Endothelial cell of umbilical vein (primary cell): Measurements from ENCODE around the gene MRGPRD. TPM values are rescaled to one million over a fixed set of nuclear protein-coding genes. Genes with fewer than 3 reads are reported as not detected.

Source experiments
- BruUV-seq: library from RNA; stranded (reverse); fragments of 400-500 nt; replicated peaks from 2 replicates; lab custom pipeline; 2021; lab: Mats Ljungman, UMichigan
- CTCF ChIA-PET: fragments of 300-600, 350-600 bp; sonication (Branson Sonifier 250); formaldehyde crosslinking; loops from one replicate; lab custom pipeline; 2021; ENCODE audit warnings: antibody characterized with exemption, inconsistent platforms; lab: Charles Lee
- POLR2A ChIA-PET: fragments of 300-600, 350-600 bp; sonication (Branson Sonifier 250); formaldehyde crosslinking; loops from one replicate; lab custom pipeline; 2021; ENCODE audit warnings: antibody characterized with exemption, inconsistent platforms; lab: Charles Lee
- DNase-seq: peaks from one replicate; pipeline ENCODE4 v3.0.0-alpha.2; 2011; ENCODE audit warnings: low read depth, low spot score
- FAIRE-seq: peaks from 2 replicates; lab custom pipeline; 2011; peaks lifted over from hg19 to GRCh38; lab: Jason Lieb, UNC
- H2AFZ ChIP-seq: 2 replicates; pipeline ENCODE4 v1.6.0; 2012; ENCODE audit warnings: low read depth, low read length, control low read depth, inconsistent platforms
- H3K27ac ChIP-seq: 2 replicates; pipeline ENCODE4 v1.5.1; 2011; ENCODE audit warnings: low read depth, mild to moderate bottlenecking, control low read depth, low read length, moderate library complexity; ENCODE audit not compliant: insufficient read depth
- H3K27me3 ChIP-seq, 2 experiments: 2 replicates each; pipeline versions ENCODE4 v1.6.0 to v1.6.1; 2011; ENCODE audit warnings: low read length in 2 of 2, mixed read lengths in 1 of 2; ENCODE audit not compliant: control insufficient read depth in 2 of 2, insufficient read depth in 2 of 2
- H3K36me3 ChIP-seq, 2 experiments: 2 replicates in 1 of 2; 3 replicates in 1 of 2; pipeline ENCODE4 v1.5.1; 2011; ENCODE audit warnings: low read length in 2 of 2, mild to moderate bottlenecking in 1 of 2, moderate library complexity in 1 of 2; ENCODE audit not compliant: control insufficient read depth in 2 of 2, insufficient read depth in 2 of 2; ENCODE audit errors: extremely low read depth in 1 of 2
- H3K4me1 ChIP-seq: 3 replicates; pipeline ENCODE4 v1.5.1; 2011; ENCODE audit warnings: mild to moderate bottlenecking, low read length; ENCODE audit not compliant: control insufficient read depth, insufficient read depth; ENCODE audit errors: extremely low read depth
- H3K4me2 ChIP-seq: 2 replicates; pipeline ENCODE4 v1.6.1; 2011; ENCODE audit warnings: low read length, control low read depth, mixed read lengths; ENCODE audit not compliant: insufficient read depth
- H3K4me3 ChIP-seq, 3 experiments: fragments of 200-600 bp in 1 of 3; sonication (generic), shearing (Covaris generic) in 1 of 3; replicated peaks in 1 of 3; 2 replicates each; pipeline ENCODE4 v1.5.1; 2011 to 2016; ENCODE audit warnings: control low read depth in 3 of 3, low read length in 3 of 3, mild to moderate bottlenecking in 2 of 3, inconsistent platforms in 1 of 3, low read depth in 1 of 3, moderate library complexity in 1 of 3; ENCODE audit not compliant: insufficient read depth in 1 of 3
- H3K79me2 ChIP-seq: 2 replicates; pipeline ENCODE4 v1.6.0; 2012; ENCODE audit warnings: low read length, inconsistent platforms; ENCODE audit not compliant: control insufficient read depth, insufficient read depth
- H3K9ac ChIP-seq: replicated peaks from 2 replicates; pipeline ENCODE3; 2011; ENCODE audit warnings: low read length, control low read depth; ENCODE audit not compliant: insufficient read depth; ENCODE audit errors: extremely low read depth
- H3K9me1 ChIP-seq: replicated peaks from 3 replicates; pipeline ENCODE4 v1.6.0; 2011; ENCODE audit warnings: mild to moderate bottlenecking, low read length; ENCODE audit not compliant: control insufficient read depth, insufficient read depth; ENCODE audit errors: extremely low read depth
- H3K9me3 ChIP-seq: replicated peaks from 2 replicates; pipeline ENCODE4 v1.5.1; 2012; ENCODE audit warnings: low read length, inconsistent platforms; ENCODE audit not compliant: control insufficient read depth, insufficient read depth
- H4K20me1 ChIP-seq: replicated peaks from 2 replicates; pipeline ENCODE3; 2011; ENCODE audit warnings: mild to moderate bottlenecking, low read length; ENCODE audit not compliant: control insufficient read depth, insufficient read depth; ENCODE audit errors: extremely low read depth
- EZH2 ChIP-seq: IDR thresholded peaks from 2 replicates; pipeline ENCODE4 v1.6.1; 2012; ENCODE audit warnings: borderline replicate concordance, low read depth, mild to moderate bottlenecking, moderate library complexity, low read length, inconsistent platforms; ENCODE audit not compliant: severe bottlenecking
- FOS ChIP-seq: IDR thresholded peaks from 2 replicates; pipeline ENCODE4 v1.6.1; 2011; ENCODE audit warnings: mild to moderate bottlenecking, low read length, moderate library complexity, borderline replicate concordance; ENCODE audit not compliant: insufficient read depth
- GATA2 ChIP-seq: IDR thresholded peaks from 2 replicates; pipeline ENCODE4 v1.7.0; 2011; ENCODE audit warnings: low read depth, mild to moderate bottlenecking, moderate library complexity, mixed read lengths, low read length; ENCODE audit not compliant: insufficient read length, insufficient read depth
- JUN ChIP-seq: IDR thresholded peaks from 2 replicates; pipeline ENCODE4 v1.6.1; 2011; ENCODE audit warnings: borderline replicate concordance, low read depth; ENCODE audit not compliant: insufficient read length, insufficient read depth
- MAX ChIP-seq: IDR thresholded peaks from 2 replicates; pipeline ENCODE4 v1.6.1; 2011; ENCODE audit not compliant: insufficient read depth, insufficient read length
- MYC ChIP-seq: IDR thresholded peaks from one replicate; pipeline ENCODE4 v1.6.1; 2011; ENCODE audit warnings: mild to moderate bottlenecking, low read depth, low read length
- POLR2A ChIP-seq: IDR thresholded peaks from 2 replicates; pipeline ENCODE4 v1.6.1; 2012; ENCODE audit warnings: low read depth, mild to moderate bottlenecking, control low read depth, low read length
- POLR2AphosphoS5 ChIP-seq: IDR thresholded peaks from 2 replicates; pipeline ENCODE4 v1.6.1; 2012; ENCODE audit warnings: low read depth, mild to moderate bottlenecking, control low read depth, low read length, moderate library complexity; ENCODE audit not compliant: insufficient read depth
- dilution Hi-C: fragments of 300-500 bp; cut with MboI; formaldehyde crosslinking; loops from one replicate; pipeline ENCODE4 v1.15.0; 2019; ENCODE audit warnings: low sequenced_read_pairs; ENCODE audit not compliant: extremely low pct_ligation_motif_present
- intact Hi-C: fragments of 100-400 bp; cut with micrococcal nuclease; formaldehyde crosslinking; loops from one replicate; pipeline ENCODE4 v1.10.0; 2022
- polyA plus RNA-seq, 4 experiments: library from polyadenylated mRNA; depleted of rRNA in 3 of 4; stranded (reverse) in 3 of 4; unstranded in 1 of 4; fragments of >200 nt; gene quantifications; 2 replicates each; pipeline versions ENCODE4 v1.2.1 to v1.2.3, GENCODE V29; 2011 to 2012; ENCODE audit warnings: missing spikeins in 1 of 4
- total RNA-seq: library from RNA; stranded (reverse); gene quantifications from 2 replicates; pipeline ENCODE4 v1.2.3, GENCODE V29; 2021
- TF ChIP-seq, protein P1 (sequence below), 2 donors: IDR thresholded peaks; 1 replicate in 1 of 2; 2 replicates in 1 of 2; pipeline ENCODE4 v1.5.1; 2011; ENCODE audit warnings: low read length in 2 of 2, mild to moderate bottlenecking in 2 of 2, moderate library complexity in 2 of 2, control low read depth in 1 of 2, inconsistent platforms in 1 of 2, low read depth in 1 of 2; ENCODE audit not compliant: insufficient read depth in 1 of 2; ENCODE audit errors: extremely low read depth in 1 of 2

Gene MRGPRD
- total and polyA plus RNA-seq, 2 donors (not counting 3 experiments of a cell fraction or from before 2014, with no cell fraction given) = not detected

- DNase-seq (no peak), FAIRE-seq (no peak)
- ChIA-PET POLR2A (no interaction called here), CTCF (no interaction called here)
- no peak overlapping the region for H3K9ac ChIP-seq
- TF ChIP-seq JUN (no peak), EZH2 (peak; percentile 2)
- H3K4me2 ChIP-seq = no peak overlapping the region
- H3K27me3 ChIP-seq = peaks cover 36 to 43% of the 10 kb centered on the region in 2 experiments
- intact Hi-C loops (no loop called here), dilution Hi-C loops (no loop called here)
- H3K4me1 ChIP-seq = no peaks in the 10 kb centered on the region
- H3K79me2 ChIP-seq = no peaks in the 10 kb centered on the region
- no peak overlapping the region for H2AFZ ChIP-seq
- H3K4me3 ChIP-seq = no peak overlapping the region
- BruUV-seq = no TSS peak
- no peaks in the 10 kb centered on the region for H3K9me1 ChIP-seq
- no peaks in the 10 kb centered on the region for H3K9me3 ChIP-seq
- no peak overlapping the region for H3K27ac ChIP-seq
- H3K36me3 ChIP-seq = no peaks in the 10 kb centered on the region
- H4K20me1 ChIP-seq = no peaks in the 10 kb centered on the region
Measured at GRCh38 chr11:69014084-69014851, 33.5 kb upstream of the MRGPRD start.

GRCh38 chr11:69013009-69013951, 32.5 kb upstream of the MRGPRD start, which contains the start of gene MRGPRF:
Gene MRGPRF, minus strand, starts transcription at chr11:69013246. Its CDS starts 3,345 bp downstream, at chr11:69009901.
- dilution Hi-C loops = no loop called here
- BruUV-seq = no TSS peak
- H3K9ac ChIP-seq = no peak within 1 kb of the TSS
- H3K27me3 ChIP-seq = peaks cover 36 to 45% of the 10 kb centered on the region in 2 experiments
- no peak within 1 kb of the TSS for H3K4me3 ChIP-seq
- FAIRE-seq = no peak
- intact Hi-C loops = no loop called here
- H3K79me2 ChIP-seq = no peaks in the 10 kb centered on the region
- POLR2A ChIA-PET = no interaction called here
- H3K27ac ChIP-seq = no peak within 1 kb of the TSS
- H3K4me1 ChIP-seq = no peaks in the 10 kb centered on the region
- no peaks in the 10 kb centered on the region for H3K9me3 ChIP-seq
- no peaks in the 10 kb centered on the region for H3K9me1 ChIP-seq
- DNase-seq = no peak
- H2AFZ ChIP-seq = no peak within 1 kb of the TSS
- H4K20me1 ChIP-seq = no peaks in the 10 kb centered on the region
- no peaks in the 10 kb centered on the region for H3K36me3 ChIP-seq
- no peak within 1 kb of the TSS for H3K4me2 ChIP-seq
- TF ChIP-seq MYC = no peak
- no peak for TF ChIP-seq POLR2AphosphoS5
- no peak for TF ChIP-seq MAX
- no peak for TF ChIP-seq JUN
- TF ChIP-seq POLR2A = no peak
- TF ChIP-seq, protein P1, sequence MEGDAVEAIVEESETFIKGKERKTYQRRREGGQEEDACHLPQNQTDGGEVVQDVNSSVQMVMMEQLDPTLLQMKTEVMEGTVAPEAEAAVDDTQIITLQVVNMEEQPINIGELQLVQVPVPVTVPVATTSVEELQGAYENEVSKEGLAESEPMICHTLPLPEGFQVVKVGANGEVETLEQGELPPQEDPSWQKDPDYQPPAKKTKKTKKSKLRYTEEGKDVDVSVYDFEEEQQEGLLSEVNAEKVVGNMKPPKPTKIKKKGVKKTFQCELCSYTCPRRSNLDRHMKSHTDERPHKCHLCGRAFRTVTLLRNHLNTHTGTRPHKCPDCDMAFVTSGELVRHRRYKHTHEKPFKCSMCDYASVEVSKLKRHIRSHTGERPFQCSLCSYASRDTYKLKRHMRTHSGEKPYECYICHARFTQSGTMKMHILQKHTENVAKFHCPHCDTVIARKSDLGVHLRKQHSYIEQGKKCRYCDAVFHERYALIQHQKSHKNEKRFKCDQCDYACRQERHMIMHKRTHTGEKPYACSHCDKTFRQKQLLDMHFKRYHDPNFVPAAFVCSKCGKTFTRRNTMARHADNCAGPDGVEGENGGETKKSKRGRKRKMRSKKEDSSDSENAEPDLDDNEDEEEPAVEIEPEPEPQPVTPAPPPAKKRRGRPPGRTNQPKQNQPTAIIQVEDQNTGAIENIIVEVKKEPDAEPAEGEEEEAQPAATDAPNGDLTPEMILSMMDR (IDR thresholded peaks at IDR 0.05; ENCODE audit: extremely low read depth in 1 of 2, insufficient read depth in 1 of 2, low read depth in 1 of 2, low read length in 2 of 2) = peak; percentile 6 to 41
- TF ChIP-seq GATA2 = no peak
- TF ChIP-seq EZH2 = peak; percentile 65
- no peak for TF ChIP-seq FOS
- CTCF ChIA-PET = interaction anchor here (0.8 to 1.3 kb wide), 2 partner anchors 12 to 56 kb away, joined by 3 to 5 read pairs; no protein-coding TSS in a partner anchor
